Activated T-cell treated with anti-CD3 and anti-CD28 coated beads, Interleukin-2, amount 50 U/mL, for 48 hours (primary cell): Measurements from ENCODE around the gene LGALS3.

Experiments used
- DNase-seq, 2 experiments: peaks; one replicate each; pipeline ENCODE4 v3.0.0-alpha.2; 2020

Gene LGALS3

GRCh38 chr14:55194656-55195355 lies 65.8 kb downstream of the LGALS3 start:
- DNase-seq = no peak
